ENCODE results near the gene YEATS2. TPM values are rescaled to one million over a fixed set of nuclear protein-coding genes. Genes with fewer than 3 reads are reported as not detected.

YEATS2 gene
- total RNA-seq, 1 experiment from 2014 or later = 34.5 TPM

GRCh38 chr3:183825456-183826161, 128.0 kb downstream of the YEATS2 start, which contains the start of gene MAP6D1:
Gene MAP6D1 (minus strand): TSS chr3:183825577. CDS start chr3:183825547, 30 bp downstream.
- DNase-seq = peak; percentile 72 to 87
- no peaks in the 10 kb centered on the region; the same call in 1 of the 2 replicates for H3K36me3 ChIP-seq (ENCODE audit: control insufficient read depth, insufficient read depth, low read length)
- H3K27me3 ChIP-seq (replicated peaks; ENCODE audit: control insufficient read depth, insufficient read depth, low read length) = no peaks in the 10 kb centered on the region
- H3K9me3 Mint-ChIP-seq (ENCODE audit: unreplicated experiment) = no peaks in the 10 kb centered on the region
- peaks cover 8% of the 10 kb centered on the region for H3K4me1 Mint-ChIP-seq (ENCODE audit: low read depth, unreplicated experiment)
- peak within 1 kb of the TSS; percentile 52 for H3K4me3 ChIP-seq (ENCODE audit: low read depth, low read length)
- H3K4me1 ChIP-seq = peaks cover 8% of the 10 kb centered on the region
- peak within 1 kb of the TSS; percentile 83 for H3K4me3 Mint-ChIP-seq (ENCODE audit: unreplicated experiment)
- TF ChIP-seq CTCF (IDR thresholded peaks at IDR 0.05; ENCODE audit: insufficient read depth in 1 of 2, low read depth in 1 of 2, low read length in 1 of 2, severe bottlenecking in 1 of 2, unreplicated experiment in 1 of 2) = peak; percentile 48 to 53
- BruUV-seq (replicated peaks) = no TSS peak
- no peaks in the 10 kb centered on the region for H3K9me3 ChIP-seq
- H3K27ac Mint-ChIP-seq (ENCODE audit: unreplicated experiment) = peak within 1 kb of the TSS; percentile 57
- H3K27me3 Mint-ChIP-seq (ENCODE audit: insufficient read depth, unreplicated experiment) = no peaks in the 10 kb centered on the region
- H3K36me3 Mint-ChIP-seq (ENCODE audit: insufficient read depth, unreplicated experiment) = peaks cover 20% of the 10 kb centered on the region
- CTCF ChIA-PET = interaction anchor here (0.8 to 2.2 kb wide), 3 partner anchors 59 to 361 kb away, joined by 3 to 12 read pairs (median 3); partner anchors contain the start of gene PARL
- intact Hi-C loops (cut with micrococcal nuclease; ENCODE audit: unreplicated experiment) = loop anchor here (1.0 kb wide), 1 partner anchor 59 kb away; the partner anchor contains the start of gene PARL
- POLR2A ChIA-PET = interaction anchor here (1.0 kb wide), 1 partner anchor 59 kb away, joined by 3 read pairs; the partner anchor contains the start of gene PARL

GRCh38 chr3:183826448-183827250, 129.1 kb downstream of the YEATS2 start:
- DNase-seq = no peak
- H3K4me3 ChIP-seq (ENCODE audit: low read depth, low read length) = no peak overlapping the region
- no TSS peak for BruUV-seq (replicated peaks)
- H3K27ac Mint-ChIP-seq (ENCODE audit: unreplicated experiment) = no peak overlapping the region
- H3K36me3 Mint-ChIP-seq (ENCODE audit: insufficient read depth, unreplicated experiment) = peaks cover 20% of the 10 kb centered on the region
- POLR2A ChIA-PET = no interaction called here
- TF ChIP-seq CTCF (IDR thresholded peaks at IDR 0.05; ENCODE audit: insufficient read depth in 1 of 2, low read depth in 1 of 2, low read length in 1 of 2, severe bottlenecking in 1 of 2, unreplicated experiment in 1 of 2) = no peak
- H3K27me3 Mint-ChIP-seq (ENCODE audit: insufficient read depth, unreplicated experiment) = no peaks in the 10 kb centered on the region
- H3K27me3 ChIP-seq (replicated peaks; ENCODE audit: control insufficient read depth, insufficient read depth, low read length) = no peaks in the 10 kb centered on the region
- H3K4me1 Mint-ChIP-seq (ENCODE audit: low read depth, unreplicated experiment) = peaks cover 8% of the 10 kb centered on the region
- H3K36me3 ChIP-seq (ENCODE audit: control insufficient read depth, insufficient read depth, low read length) = no peaks in the 10 kb centered on the region; the same call in 1 of the 2 replicates
- CTCF ChIA-PET = interaction anchor here (1.4 to 2.2 kb wide), 2 partner anchors 58 kb away, joined by 6 to 12 read pairs; partner anchors contain the start of gene PARL
- no peaks in the 10 kb centered on the region for H3K9me3 Mint-ChIP-seq (ENCODE audit: unreplicated experiment)
- H3K4me1 ChIP-seq = peaks cover 8% of the 10 kb centered on the region
- intact Hi-C loops (cut with micrococcal nuclease; ENCODE audit: unreplicated experiment) = no loop called here
- H3K4me3 Mint-ChIP-seq (ENCODE audit: unreplicated experiment) = peak overlapping the region; percentile 57
- H3K9me3 ChIP-seq = no peaks in the 10 kb centered on the region

All from Caco-2 (cell line).